Epithelial cell of proximal tubule (primary cell): ENCODE measurements around the gene ZMIZ1. TPM values are rescaled to one million over a fixed set of nuclear protein-coding genes. Genes with fewer than 3 reads are reported as not detected.

Experiments
- DNase-seq: peaks from one replicate; pipeline ENCODE4 v3.0.0-alpha.2; 2011; ENCODE audit warnings: low read depth
- H3K4me3 ChIP-seq: 2 replicates; pipeline ENCODE4 v1.5.1; 2011; ENCODE audit warnings: low read depth, mild to moderate bottlenecking, low read length
- total RNA-seq: library from RNA; depleted of rRNA; stranded (reverse); fragments of >200 nt; gene quantifications from 2 replicates; pipeline ENCODE4 v1.2.3, GENCODE V29; 2015
- TF ChIP-seq, protein P1 (sequence below): conservative IDR thresholded peaks from 2 replicates; pipeline ENCODE4 v1.5.1; 2012; ENCODE audit warnings: low read depth, mild to moderate bottlenecking, low read length

Gene ZMIZ1
- total RNA-seq, 1 donor from 2014 or later, result 21.4 TPM

DNA sequence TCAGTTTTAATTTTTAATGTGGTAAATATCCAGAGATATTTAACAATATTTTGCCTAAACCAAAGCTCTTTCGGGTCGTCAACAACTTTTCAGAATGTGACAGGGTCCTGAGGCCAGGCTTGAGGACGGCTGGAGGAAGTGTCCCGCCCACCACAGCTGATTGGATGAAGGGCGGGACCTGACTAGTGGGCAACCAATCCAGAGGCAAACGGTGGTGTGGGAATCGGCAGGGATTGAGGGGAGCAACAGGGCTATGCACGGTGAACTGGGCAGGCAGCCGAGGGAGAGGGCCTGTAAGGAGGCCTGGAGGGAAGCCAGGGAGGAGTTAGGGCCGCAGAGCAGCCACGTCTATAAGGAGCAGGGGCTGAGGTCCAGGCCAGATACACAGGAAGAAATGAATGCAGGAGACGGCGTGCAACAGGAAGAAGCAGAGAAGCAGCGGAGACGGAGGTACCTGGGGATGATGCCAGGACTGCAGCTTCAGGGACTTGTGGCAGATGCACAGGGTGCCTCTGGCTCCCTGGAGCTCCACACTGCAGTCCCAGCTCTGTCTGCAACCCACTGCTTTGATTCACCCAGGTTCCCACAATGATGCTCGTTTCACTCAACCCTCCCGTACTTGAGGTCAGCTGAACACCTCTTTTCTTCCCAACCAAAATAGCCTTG is 46.1 kb upstream of the ZMIZ1 start:
- TF ChIP-seq, protein P1, sequence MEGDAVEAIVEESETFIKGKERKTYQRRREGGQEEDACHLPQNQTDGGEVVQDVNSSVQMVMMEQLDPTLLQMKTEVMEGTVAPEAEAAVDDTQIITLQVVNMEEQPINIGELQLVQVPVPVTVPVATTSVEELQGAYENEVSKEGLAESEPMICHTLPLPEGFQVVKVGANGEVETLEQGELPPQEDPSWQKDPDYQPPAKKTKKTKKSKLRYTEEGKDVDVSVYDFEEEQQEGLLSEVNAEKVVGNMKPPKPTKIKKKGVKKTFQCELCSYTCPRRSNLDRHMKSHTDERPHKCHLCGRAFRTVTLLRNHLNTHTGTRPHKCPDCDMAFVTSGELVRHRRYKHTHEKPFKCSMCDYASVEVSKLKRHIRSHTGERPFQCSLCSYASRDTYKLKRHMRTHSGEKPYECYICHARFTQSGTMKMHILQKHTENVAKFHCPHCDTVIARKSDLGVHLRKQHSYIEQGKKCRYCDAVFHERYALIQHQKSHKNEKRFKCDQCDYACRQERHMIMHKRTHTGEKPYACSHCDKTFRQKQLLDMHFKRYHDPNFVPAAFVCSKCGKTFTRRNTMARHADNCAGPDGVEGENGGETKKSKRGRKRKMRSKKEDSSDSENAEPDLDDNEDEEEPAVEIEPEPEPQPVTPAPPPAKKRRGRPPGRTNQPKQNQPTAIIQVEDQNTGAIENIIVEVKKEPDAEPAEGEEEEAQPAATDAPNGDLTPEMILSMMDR, result no peak
- no peak for DNase-seq

DNA sequence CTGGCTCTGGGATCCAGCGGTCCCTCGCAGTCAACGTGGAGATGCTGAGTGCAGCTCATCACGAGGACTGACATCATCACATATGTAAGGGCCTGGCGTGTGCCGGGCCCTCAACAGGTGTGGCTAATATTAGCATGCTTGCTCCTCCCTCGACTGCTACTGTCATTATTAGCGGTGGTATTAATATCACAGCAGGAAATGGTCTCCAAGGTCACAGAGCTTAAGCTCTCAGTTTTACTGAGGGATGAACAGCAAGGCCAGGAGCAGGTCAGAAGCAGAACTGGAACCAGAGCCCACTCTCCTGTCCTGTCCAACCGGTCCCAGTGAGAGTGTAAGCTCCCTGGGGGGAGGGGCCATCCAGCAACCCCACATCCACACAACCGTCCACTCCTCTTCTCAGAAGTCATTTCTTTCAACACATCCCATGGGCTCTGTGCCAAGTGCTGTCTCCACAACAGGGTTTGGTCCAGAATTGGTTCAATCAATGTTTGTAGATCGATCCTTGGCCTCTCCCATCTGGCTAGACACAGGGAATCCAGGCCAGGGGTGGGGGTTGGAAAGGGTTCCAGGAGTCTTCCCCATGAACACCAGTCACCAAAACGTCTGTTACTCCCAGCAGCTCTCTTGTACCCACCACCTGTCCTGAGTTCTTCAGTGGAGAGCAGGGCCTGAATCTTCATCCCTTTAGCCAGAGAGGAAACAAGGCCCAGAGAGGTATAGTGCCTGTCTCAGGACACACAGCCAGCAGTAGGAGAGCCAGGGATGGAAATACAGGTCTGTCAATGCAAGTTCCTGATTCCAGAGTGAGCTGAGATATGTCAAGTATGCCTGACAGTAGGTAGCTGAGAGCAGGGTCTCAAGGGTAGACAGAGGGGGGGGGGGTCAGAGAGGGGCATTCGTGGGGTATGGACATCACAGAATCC is 45.3 kb upstream of the ZMIZ1 start:
- TF ChIP-seq, protein P1, result no peak
- DNase-seq, result no peak

More for the DNA sequence above, 46.1 kb upstream of the ZMIZ1 start:
- H3K4me3 ChIP-seq, result no peak overlapping the region

DNA sequence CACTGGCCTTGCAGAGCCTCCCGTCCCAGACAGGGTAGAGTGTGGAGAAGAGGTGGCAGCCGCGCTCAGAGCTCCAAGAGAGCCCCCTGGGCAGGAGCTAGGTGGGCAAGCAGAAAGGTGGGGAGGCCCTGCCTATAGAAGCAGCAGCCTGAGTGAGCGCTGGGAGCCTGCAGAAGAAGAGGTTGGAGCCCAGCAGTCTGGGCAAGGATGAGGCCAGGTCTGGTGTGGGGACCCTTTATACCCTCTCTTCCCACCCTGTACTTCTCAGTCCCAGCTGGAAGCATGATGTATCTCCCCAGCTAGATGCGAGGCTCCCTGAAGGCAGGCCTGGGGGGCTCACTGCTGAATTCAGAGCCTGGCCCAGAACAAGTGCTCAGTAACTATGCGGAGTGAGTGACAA is 44.5 kb upstream of the ZMIZ1 start:
- H3K4me3 ChIP-seq, result no peak overlapping the region
- TF ChIP-seq, protein P1, result no peak
- DNase-seq, result no peak

More for the DNA sequence above, 45.3 kb upstream of the ZMIZ1 start:
- H3K4me3 ChIP-seq, result no peak overlapping the region

DNA sequence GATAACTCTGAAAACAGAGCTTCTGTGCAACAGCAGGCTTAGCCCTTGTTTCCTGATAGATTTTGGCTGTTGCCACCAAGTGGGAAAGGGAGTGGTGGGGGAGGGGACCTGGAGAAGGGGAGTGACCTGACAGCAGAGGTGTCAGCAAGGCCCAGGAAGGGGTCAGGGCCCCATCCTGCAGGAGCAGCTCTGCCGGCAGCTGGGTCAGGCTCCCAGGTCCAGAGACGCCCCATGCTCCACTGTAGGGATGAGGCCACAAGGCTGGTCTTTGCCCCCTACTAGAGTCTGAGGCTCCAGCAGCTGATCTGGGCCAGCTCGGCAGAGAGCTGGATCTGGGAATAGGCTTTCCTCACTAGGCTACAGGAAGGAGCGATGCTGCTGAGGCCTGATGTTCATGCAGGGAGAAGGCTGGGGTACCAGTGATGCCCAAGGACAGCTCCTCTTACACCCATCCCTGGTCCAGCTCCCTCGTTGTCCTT is 44.0 kb upstream of the ZMIZ1 start:
- no peak for DNase-seq
- no peak overlapping the region for H3K4me3 ChIP-seq
- TF ChIP-seq, protein P1, result no peak

DNA sequence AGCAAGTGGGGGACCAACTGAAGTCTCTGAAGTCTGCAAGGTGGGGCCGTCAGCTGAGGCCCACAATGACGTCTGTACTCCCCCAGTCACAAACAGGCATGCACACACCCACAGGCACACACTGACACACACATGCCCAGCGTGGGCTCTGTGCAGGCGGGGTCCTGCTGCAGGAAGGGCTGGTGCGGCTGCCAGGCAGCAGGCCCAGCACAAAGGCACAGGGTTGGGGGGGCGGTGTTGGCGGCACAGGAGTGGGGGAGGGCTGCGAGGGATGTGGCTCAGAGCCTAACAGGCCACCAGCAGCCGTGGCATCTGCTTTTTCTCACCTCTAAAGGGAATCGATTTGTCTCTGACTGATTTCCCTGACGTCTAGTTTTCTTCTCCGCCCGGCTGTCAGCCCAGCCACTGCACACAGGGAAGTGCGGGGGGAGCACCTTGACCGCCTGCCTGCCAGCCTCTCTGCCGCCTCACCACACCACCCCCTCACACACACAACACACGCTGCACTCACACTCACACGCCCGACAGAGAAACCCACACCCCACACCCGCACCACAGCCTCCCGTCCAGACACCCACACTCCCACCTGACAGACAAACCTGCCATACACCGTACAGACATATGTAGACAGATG is 43.5 kb upstream of the ZMIZ1 start:
- TF ChIP-seq, protein P1, result no peak
- no peak overlapping the region for H3K4me3 ChIP-seq
- DNase-seq, result no peak

DNA sequence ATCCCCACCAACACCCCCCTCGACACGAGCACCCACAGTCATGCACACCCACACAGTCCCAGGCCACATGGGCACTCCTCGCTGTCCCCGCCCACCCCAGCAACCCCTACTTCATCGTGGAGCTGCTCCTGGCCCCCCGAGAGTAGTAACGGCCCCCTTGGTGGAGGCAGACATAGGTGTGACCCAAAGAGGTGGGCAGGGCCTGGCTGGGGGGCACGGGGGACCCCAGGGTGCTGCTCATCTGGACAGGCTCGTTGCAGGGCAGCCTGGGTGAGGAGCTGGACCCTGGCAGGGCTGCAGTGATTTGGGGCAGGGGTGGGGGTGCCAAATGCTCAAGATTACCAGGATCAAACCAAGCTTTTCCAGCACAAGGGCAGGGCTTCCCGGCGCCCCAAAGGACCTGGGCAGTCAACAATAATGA is 42.4 kb upstream of the ZMIZ1 start:
- TF ChIP-seq, protein P1, result no peak

More for the DNA sequence above, 42.4 kb upstream of the ZMIZ1 start:
- DNase-seq, result no peak
- H3K4me3 ChIP-seq, result no peak overlapping the region
